ENCODE results near the gene GNB5. TPM values are rescaled to one million over a fixed set of nuclear protein-coding genes. Genes with fewer than 3 reads are reported as not detected.

Gene GNB5
- total RNA-seq, 1 experiment from 2014 or later: 29.8 TPM

DNA sequence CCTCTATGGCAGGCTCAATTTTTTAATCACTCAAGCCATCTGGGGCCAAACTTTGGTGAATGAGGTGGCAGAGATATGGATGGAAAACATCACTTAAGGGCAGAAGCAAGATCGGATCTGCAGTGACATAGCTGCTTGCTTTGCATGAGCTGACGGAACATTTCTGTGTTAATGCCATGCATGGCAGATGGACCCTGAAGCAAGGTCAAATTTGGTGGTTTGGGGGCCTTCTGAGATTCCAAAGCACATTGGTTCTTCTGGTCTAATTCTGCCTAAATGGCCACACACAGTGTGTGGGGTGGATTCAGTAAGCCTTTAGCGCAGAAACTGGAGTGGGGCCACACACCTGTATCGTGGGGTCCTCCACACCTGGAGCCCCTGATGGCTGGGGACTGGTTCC, 40.3 kb downstream of the GNB5 start:
- Mint-ChIP-seq H3K4me3 (no peak overlapping the region), H3K4me1 (0 out of 4 replicates have a peak, but pooled peaks cover 0 to under 1% of the 10 kb centered on the region in 2 experiments), H3K9me3 (peaks cover 2 to 4% of the 10 kb centered on the region in 2 experiments; a peak in 3 of 5 replicates), H3K36me3 (ENCODE audit: insufficient read depth in 1 of 3, low read depth in 3 of 3) (peaks cover 15 to 50% (median 40%) of the 10 kb centered on the region in 3 experiments; a peak in 6 of 7 replicates), H3K27ac (no peak overlapping the region), H3K27me3 (ENCODE audit: low read depth) (no peaks in the 10 kb centered on the region)
- H2BK15ac ChIP-seq (ENCODE audit: low read depth, low read length): no peak overlapping the region
- H3K27me3 ChIP-seq (ENCODE audit: insufficient read depth, low read length): no peaks in the 10 kb centered on the region
- no peak overlapping the region for H4K8ac ChIP-seq (replicated peaks; ENCODE audit: insufficient read length, low read depth, low read length)
- no peak overlapping the region for H3T11ph ChIP-seq (ENCODE audit: low read length)
- no peak overlapping the region for H3K56ac ChIP-seq (ENCODE audit: insufficient read length, low read depth, low read length)
- H2BK120ac ChIP-seq (ENCODE audit: low read depth, low read length, poor library complexity, severe bottlenecking): no peak overlapping the region
- H4K5ac ChIP-seq (ENCODE audit: insufficient read length, low read depth, low read length): no peak overlapping the region
- H3K4me1 ChIP-seq (ENCODE audit: insufficient read depth, low read length): no peaks in the 10 kb centered on the region
- no peaks in the 10 kb centered on the region for H3K79me2 ChIP-seq (ENCODE audit: insufficient read depth, low read length)
- no peak overlapping the region for H3K18ac ChIP-seq (ENCODE audit: insufficient read length, low read depth, low read length)
- H3K23me2 ChIP-seq (ENCODE audit: insufficient read length, low read depth, low read length, poor library complexity, severe bottlenecking): no peaks in the 10 kb centered on the region
- H3K4me2 ChIP-seq (ENCODE audit: insufficient read depth, insufficient read length, low read length): no peak overlapping the region
- no CpG with 5 or more reads among the region's 4 CpGs for WGBS (ENCODE audit: extremely low coverage, insufficient read length, low lambda C conversion rate)
- no peak overlapping the region for H2AK5ac ChIP-seq (ENCODE audit: insufficient read length, low read length)
- no peak for DNase-seq
- H3K9me3 ChIP-seq (ENCODE audit: control insufficient read depth, low read depth, low read length): no peaks in the 10 kb centered on the region
- H2AFZ ChIP-seq (ENCODE audit: low read length): no peak overlapping the region
- no peak overlapping the region for H3K23ac ChIP-seq (ENCODE audit: insufficient read length, low read depth, low read length)
- no peak overlapping the region for H2BK12ac ChIP-seq (ENCODE audit: insufficient read length, low read depth, low read length)
- no peaks in the 10 kb centered on the region for H3K79me1 ChIP-seq (ENCODE audit: insufficient read depth, low read depth, low read length, poor library complexity, severe bottlenecking)
- TF ChIP-seq, protein P1, sequence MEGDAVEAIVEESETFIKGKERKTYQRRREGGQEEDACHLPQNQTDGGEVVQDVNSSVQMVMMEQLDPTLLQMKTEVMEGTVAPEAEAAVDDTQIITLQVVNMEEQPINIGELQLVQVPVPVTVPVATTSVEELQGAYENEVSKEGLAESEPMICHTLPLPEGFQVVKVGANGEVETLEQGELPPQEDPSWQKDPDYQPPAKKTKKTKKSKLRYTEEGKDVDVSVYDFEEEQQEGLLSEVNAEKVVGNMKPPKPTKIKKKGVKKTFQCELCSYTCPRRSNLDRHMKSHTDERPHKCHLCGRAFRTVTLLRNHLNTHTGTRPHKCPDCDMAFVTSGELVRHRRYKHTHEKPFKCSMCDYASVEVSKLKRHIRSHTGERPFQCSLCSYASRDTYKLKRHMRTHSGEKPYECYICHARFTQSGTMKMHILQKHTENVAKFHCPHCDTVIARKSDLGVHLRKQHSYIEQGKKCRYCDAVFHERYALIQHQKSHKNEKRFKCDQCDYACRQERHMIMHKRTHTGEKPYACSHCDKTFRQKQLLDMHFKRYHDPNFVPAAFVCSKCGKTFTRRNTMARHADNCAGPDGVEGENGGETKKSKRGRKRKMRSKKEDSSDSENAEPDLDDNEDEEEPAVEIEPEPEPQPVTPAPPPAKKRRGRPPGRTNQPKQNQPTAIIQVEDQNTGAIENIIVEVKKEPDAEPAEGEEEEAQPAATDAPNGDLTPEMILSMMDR (conservative IDR thresholded peaks at IDR 0.05): no peak
- H3K4ac ChIP-seq (ENCODE audit: low read depth, low read length): no peak overlapping the region
- H2BK20ac ChIP-seq (ENCODE audit: low read depth, low read length, poor library complexity, severe bottlenecking): no peak overlapping the region
- no peak overlapping the region for H3K9ac ChIP-seq (ENCODE audit: extremely low read depth, insufficient read length, low read length)
- H2BK5ac ChIP-seq (ENCODE audit: insufficient read length, low read length): no peak overlapping the region
- H3K14ac ChIP-seq (ENCODE audit: insufficient read depth, low read length): no peak overlapping the region
- H4K20me1 ChIP-seq (ENCODE audit: control insufficient read depth, insufficient read depth, insufficient read length): no peaks in the 10 kb centered on the region
- H3K27ac ChIP-seq (ENCODE audit: insufficient read length, low read depth, low read length): no peak overlapping the region
- H4K91ac ChIP-seq (ENCODE audit: insufficient read length, low read depth, low read length): no peak overlapping the region

All from H9 (cell line).